AG10803 (cell line): Measurements from ENCODE around the gene PANX3.
A peak's percentile ranks its signal among the peaks of the same experiment; 100 is the strongest.

Source experiments
- DNase-seq: peaks from one replicate; pipeline ENCODE4 v3.0.0; 2010; ENCODE audit warnings: low read depth
- H3K4me3 ChIP-seq: 2 replicates; pipeline ENCODE4 v1.5.1; 2011; ENCODE audit warnings: mild to moderate bottlenecking, low read length, control low read depth
- CTCF ChIP-seq: conservative IDR thresholded peaks from 2 replicates; pipeline ENCODE4 v1.5.1; 2011; ENCODE audit warnings: mild to moderate bottlenecking, low read length, control low read depth, inconsistent platforms

PANX3 gene

GRCh38 chr11:124669193-124669592, 58.0 kb downstream of the PANX3 start:
- peak; percentile 43 for DNase-seq
- no peak overlapping the region for H3K4me3 ChIP-seq
- TF ChIP-seq CTCF = peak; percentile 90
